ENCODE measurements around the gene ZNF282. TPM values are rescaled to one million over a fixed set of nuclear protein-coding genes. Genes with fewer than 3 reads are reported as not detected.

ZNF282 gene
- total RNA-seq, 1 donor from 2014 or later, result 24.5 TPM

DNA sequence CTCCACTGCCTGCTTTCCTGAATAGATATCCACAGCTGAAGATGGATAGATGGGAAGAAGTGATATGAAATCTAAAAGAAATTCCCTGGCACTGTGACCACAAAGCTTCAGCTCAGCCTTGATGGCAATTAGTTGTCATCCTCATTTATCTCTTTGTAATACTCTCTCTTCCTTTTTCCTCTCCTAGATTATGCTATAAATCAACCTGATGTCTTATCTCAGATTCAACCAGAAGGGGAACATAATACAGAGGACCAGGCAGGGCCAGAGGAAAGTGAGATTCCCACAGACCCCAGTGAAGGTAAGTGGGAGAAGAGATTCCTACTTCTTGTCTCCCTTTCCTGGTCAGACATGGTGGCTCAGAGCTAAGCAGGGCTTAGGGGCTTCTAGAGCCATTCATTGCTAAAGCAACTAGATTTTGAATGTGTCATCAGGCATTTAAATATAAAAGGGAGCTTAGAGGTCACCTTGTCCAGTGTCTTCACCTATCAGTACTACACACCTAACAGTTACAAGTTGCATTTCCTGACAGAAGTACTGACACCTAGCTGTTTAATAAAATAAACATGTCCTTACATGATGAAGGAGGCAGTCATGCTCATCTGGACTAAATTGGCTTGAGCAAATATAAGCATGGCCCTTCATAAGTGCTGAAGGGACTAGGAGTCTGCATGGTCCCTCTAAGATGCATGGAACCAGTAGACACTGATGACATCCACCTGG lies 28.6 kb upstream of the ZNF282 start:
- Mint-ChIP-seq H3K27ac (ENCODE audit: unreplicated experiment) (no peak overlapping the region), H3K4me1 (ENCODE audit: low read depth) (no peaks in the 10 kb centered on the region), H3K27me3 (ENCODE audit: low read depth) (no peaks in the 10 kb centered on the region), H3K4me3 (ENCODE audit: unreplicated experiment) (no peak overlapping the region), H3K9me3 (ENCODE audit: low read depth) (no peaks in the 10 kb centered on the region), H3K36me3 (ENCODE audit: low read depth) (peaks cover 22% of the 10 kb centered on the region)
- TF ChIP-seq, protein P1, sequence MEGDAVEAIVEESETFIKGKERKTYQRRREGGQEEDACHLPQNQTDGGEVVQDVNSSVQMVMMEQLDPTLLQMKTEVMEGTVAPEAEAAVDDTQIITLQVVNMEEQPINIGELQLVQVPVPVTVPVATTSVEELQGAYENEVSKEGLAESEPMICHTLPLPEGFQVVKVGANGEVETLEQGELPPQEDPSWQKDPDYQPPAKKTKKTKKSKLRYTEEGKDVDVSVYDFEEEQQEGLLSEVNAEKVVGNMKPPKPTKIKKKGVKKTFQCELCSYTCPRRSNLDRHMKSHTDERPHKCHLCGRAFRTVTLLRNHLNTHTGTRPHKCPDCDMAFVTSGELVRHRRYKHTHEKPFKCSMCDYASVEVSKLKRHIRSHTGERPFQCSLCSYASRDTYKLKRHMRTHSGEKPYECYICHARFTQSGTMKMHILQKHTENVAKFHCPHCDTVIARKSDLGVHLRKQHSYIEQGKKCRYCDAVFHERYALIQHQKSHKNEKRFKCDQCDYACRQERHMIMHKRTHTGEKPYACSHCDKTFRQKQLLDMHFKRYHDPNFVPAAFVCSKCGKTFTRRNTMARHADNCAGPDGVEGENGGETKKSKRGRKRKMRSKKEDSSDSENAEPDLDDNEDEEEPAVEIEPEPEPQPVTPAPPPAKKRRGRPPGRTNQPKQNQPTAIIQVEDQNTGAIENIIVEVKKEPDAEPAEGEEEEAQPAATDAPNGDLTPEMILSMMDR (IDR thresholded peaks at IDR 0.05), result no peak
- DNase-seq (ENCODE audit: low spot score), result no peak

DNA sequence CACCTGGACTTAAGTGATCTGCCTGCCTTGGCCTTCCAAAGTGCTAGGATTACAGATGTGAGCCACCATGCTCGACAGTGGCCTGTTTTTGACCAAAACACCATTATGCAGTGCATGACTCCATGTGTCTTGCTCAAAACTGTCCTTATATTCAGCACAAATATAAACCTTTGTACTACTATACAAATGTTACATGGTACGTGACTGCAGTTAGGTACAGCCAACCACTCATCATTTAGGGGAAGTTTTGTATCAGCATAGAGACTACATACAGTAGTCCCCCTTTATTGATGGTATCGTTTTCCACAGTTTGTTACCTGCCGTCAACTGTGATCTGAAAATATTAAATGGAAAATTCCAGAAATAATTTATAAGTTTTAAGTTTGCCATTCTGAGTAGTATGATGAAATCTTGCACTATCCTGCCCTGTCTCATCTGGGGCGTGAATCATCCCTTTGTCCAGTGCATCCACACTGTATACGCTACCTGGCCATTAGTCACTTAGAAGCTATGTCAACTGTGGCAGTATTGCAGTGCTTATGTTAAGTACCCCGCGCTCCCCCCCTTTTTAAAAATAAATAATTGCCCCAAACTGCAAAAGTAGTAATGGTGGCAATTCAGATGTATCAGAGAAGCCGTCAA lies 23.3 kb upstream of the ZNF282 start:
- H3K27ac Mint-ChIP-seq (ENCODE audit: unreplicated experiment), result no peak overlapping the region
- no peak overlapping the region for H3K4me3 Mint-ChIP-seq (ENCODE audit: unreplicated experiment)
- no peak for DNase-seq (ENCODE audit: low spot score)
- H3K9me3 Mint-ChIP-seq (ENCODE audit: low read depth), result no peaks in the 10 kb centered on the region
- no peaks in the 10 kb centered on the region for H3K27me3 Mint-ChIP-seq (ENCODE audit: low read depth)
- H3K4me1 Mint-ChIP-seq (ENCODE audit: low read depth), result no peaks in the 10 kb centered on the region
- H3K36me3 Mint-ChIP-seq (ENCODE audit: low read depth), result peaks cover 24% of the 10 kb centered on the region
- TF ChIP-seq, protein P1 (IDR thresholded peaks at IDR 0.05), result no peak

DNA sequence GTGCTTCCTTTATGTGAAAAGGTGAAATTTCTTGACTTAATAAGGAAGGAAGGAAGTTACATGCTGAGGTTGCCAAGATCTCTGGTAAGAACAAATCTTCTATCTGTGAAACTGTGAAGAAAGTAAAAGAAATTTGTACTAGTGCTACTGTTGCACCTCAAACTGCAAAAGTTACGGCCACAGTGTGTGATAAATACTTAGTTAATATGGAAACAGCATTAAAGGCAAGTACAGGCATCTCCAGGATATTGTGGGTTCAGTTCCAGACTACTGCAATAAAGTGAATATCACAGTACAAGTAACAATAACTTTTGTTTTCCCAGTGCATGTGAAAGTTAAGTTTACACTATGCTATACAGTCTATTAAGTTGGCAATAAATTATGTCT lies 22.8 kb upstream of the ZNF282 start:
- no peak for DNase-seq (ENCODE audit: low spot score)
- H3K9me3 Mint-ChIP-seq (ENCODE audit: low read depth), result no peaks in the 10 kb centered on the region
- H3K27me3 Mint-ChIP-seq (ENCODE audit: low read depth), result no peaks in the 10 kb centered on the region
- H3K4me1 Mint-ChIP-seq (ENCODE audit: low read depth), result no peaks in the 10 kb centered on the region
- H3K4me3 Mint-ChIP-seq (ENCODE audit: unreplicated experiment), result no peak overlapping the region
- peaks cover 25% of the 10 kb centered on the region for H3K36me3 Mint-ChIP-seq (ENCODE audit: low read depth)
- no peak overlapping the region for H3K27ac Mint-ChIP-seq (ENCODE audit: unreplicated experiment)
- TF ChIP-seq, protein P1 (IDR thresholded peaks at IDR 0.05), result no peak

DNA sequence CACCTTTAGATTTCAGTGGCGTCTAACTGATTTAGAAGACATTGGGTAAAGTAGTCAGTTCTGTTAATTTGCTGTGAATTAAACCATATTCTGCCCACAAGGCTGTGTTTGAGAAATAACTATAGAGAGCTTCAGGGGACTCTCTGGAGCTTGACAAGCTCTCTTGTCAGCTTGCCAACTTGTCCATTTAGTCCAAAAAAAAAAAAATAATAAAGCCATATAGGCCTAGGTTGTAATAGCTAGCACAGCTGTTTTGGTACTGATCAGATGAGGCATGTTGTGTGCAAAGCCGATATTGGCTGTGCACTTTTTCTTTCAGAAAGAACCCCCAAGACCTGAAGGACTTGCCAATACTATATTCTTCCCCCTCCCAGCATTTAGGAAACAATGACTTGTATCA lies 20.2 kb upstream of the ZNF282 start:
- DNase-seq (ENCODE audit: low spot score), result no peak
- Mint-ChIP-seq H3K27me3 (ENCODE audit: low read depth) (no peaks in the 10 kb centered on the region), H3K4me3 (ENCODE audit: unreplicated experiment) (no peak overlapping the region), H3K9me3 (ENCODE audit: low read depth) (no peaks in the 10 kb centered on the region), H3K4me1 (ENCODE audit: low read depth) (peaks cover 5% of the 10 kb centered on the region), H3K27ac (ENCODE audit: unreplicated experiment) (no peak overlapping the region), H3K36me3 (ENCODE audit: low read depth) (peaks cover 35% of the 10 kb centered on the region)
- TF ChIP-seq, protein P1 (IDR thresholded peaks at IDR 0.05), result no peak

DNA sequence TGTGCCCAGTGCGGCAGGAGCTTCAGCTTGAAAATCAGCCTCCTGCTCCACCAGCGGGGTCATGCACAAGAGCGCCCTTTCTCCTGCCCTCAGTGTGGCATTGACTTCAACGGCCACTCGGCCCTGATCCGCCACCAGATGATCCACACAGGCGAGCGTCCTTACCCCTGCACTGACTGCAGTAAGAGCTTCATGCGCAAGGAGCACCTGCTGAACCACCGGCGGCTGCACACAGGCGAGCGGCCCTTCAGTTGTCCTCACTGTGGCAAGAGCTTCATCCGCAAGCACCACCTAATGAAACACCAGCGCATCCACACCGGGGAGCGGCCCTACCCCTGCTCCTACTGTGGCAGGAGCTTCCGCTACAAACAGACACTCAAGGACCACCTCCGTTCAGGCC lies 16.1 kb upstream of the ZNF282 start:
- TF ChIP-seq, protein P1 (IDR thresholded peaks at IDR 0.05), result no peak
- peaks cover 18% of the 10 kb centered on the region for H3K4me1 Mint-ChIP-seq (ENCODE audit: low read depth)
- H3K27ac Mint-ChIP-seq (ENCODE audit: unreplicated experiment), result no peak overlapping the region
- H3K36me3 Mint-ChIP-seq (ENCODE audit: low read depth), result peaks cover 39% of the 10 kb centered on the region
- no peaks in the 10 kb centered on the region for H3K27me3 Mint-ChIP-seq (ENCODE audit: low read depth)
- no peak overlapping the region for H3K4me3 Mint-ChIP-seq (ENCODE audit: unreplicated experiment)
- no peak for DNase-seq (ENCODE audit: low spot score)
- H3K9me3 Mint-ChIP-seq (ENCODE audit: low read depth), result no peaks in the 10 kb centered on the region
